Liver (tissue), 9 donors: ENCODE data around the gene HPRT1. TPM values are rescaled to one million over a fixed set of nuclear protein-coding genes. Genes with fewer than 3 reads are reported as not detected.

Experiments
- DNase-seq: peaks from one replicate; pipeline ENCODE4 v3.0.0-alpha.2; 2017; ENCODE audit warnings: low spot score
- H3K27ac ChIP-seq, 2 donors: one replicate each; pipeline ENCODE4 v1.7.0; 2013; ENCODE audit warnings: inconsistent platforms in 2 of 2, low read length in 2 of 2, control low read depth in 1 of 2, low read depth in 1 of 2, mild to moderate bottlenecking in 1 of 2
- H3K27me3 ChIP-seq, 4 donors: one replicate each; pipeline versions ENCODE4 v1.6.1 to v1.7.0; 2013; ENCODE audit warnings: low read length in 3 of 4, inconsistent platforms in 1 of 4, mild to moderate bottlenecking in 1 of 4, moderate library complexity in 1 of 4; ENCODE audit not compliant: control insufficient read depth in 4 of 4, insufficient read depth in 4 of 4
- H3K36me3 ChIP-seq, 4 donors: one replicate each; pipeline versions ENCODE4 v1.6.1 to v1.7.0; 2013; ENCODE audit warnings: low read length in 3 of 4, mild to moderate bottlenecking in 3 of 4, low read depth in 1 of 4, moderate library complexity in 1 of 4; ENCODE audit not compliant: control insufficient read depth in 4 of 4, insufficient read depth in 3 of 4
- H3K4me1 ChIP-seq, 4 donors: one replicate each; pipeline versions ENCODE4 v1.6.1 to v1.7.0; 2013; ENCODE audit warnings: low read length in 3 of 4, mild to moderate bottlenecking in 3 of 4, moderate library complexity in 1 of 4; ENCODE audit not compliant: control insufficient read depth in 4 of 4, insufficient read depth in 4 of 4
- H3K4me3 ChIP-seq, 3 donors: one replicate each; pipeline versions ENCODE4 v1.6.1 to v1.7.0; 2013; ENCODE audit warnings: low read length in 3 of 3, control low read depth in 1 of 3, low read depth in 1 of 3, mild to moderate bottlenecking in 1 of 3
- H3K9ac ChIP-seq, 2 donors: one replicate each; pipeline ENCODE4 v1.7.0; 2013; ENCODE audit warnings: low read length in 2 of 2, mild to moderate bottlenecking in 2 of 2, moderate library complexity in 2 of 2, control low read depth in 1 of 2, low read depth in 1 of 2
- H3K9me3 ChIP-seq, 4 donors: one replicate each; pipeline versions ENCODE4 v1.6.1 to v1.7.0; 2013; ENCODE audit warnings: low read length in 3 of 4; ENCODE audit not compliant: control insufficient read depth in 4 of 4
- EGR1 ChIP-seq, 2 donors: IDR thresholded peaks; 2 replicates each; pipeline ENCODE4 v1.6.1; 2016 to 2018; ENCODE audit warnings: antibody characterized with exemption in 2 of 2, low read depth in 2 of 2
- FOXA1 ChIP-seq: IDR thresholded peaks from 2 replicates; pipeline ENCODE4 v1.6.1; 2016; ENCODE audit warnings: antibody characterized with exemption
- FOXA2 ChIP-seq: IDR thresholded peaks from 2 replicates; pipeline ENCODE4 v1.6.1; 2016; ENCODE audit warnings: antibody characterized with exemption
- GABPA ChIP-seq, 2 donors: IDR thresholded peaks in 1 of 2; conservative IDR thresholded peaks in 1 of 2; 2 replicates each; pipeline ENCODE4 v1.6.1; 2016; ENCODE audit warnings: antibody characterized with exemption in 2 of 2, mild to moderate bottlenecking in 1 of 2, moderate library complexity in 1 of 2
- HNF4A ChIP-seq, 2 donors: conservative IDR thresholded peaks; 2 replicates each; pipeline ENCODE4 v1.6.1; 2016; ENCODE audit warnings: antibody characterized with exemption in 2 of 2, mild to moderate bottlenecking in 2 of 2
- HNF4G ChIP-seq: IDR thresholded peaks from 2 replicates; pipeline ENCODE4 v1.6.1; 2016; ENCODE audit warnings: antibody characterized with exemption
- JUND ChIP-seq, 2 donors: IDR thresholded peaks; 2 replicates each; pipeline ENCODE4 v1.6.1; 2016; ENCODE audit warnings: antibody characterized with exemption in 2 of 2
- NR2F2 ChIP-seq: IDR thresholded peaks from 2 replicates; pipeline ENCODE4 v1.6.1; 2016; ENCODE audit warnings: antibody characterized with exemption
- RAD21 ChIP-seq, 2 donors: IDR thresholded peaks; 2 replicates each; pipeline ENCODE4 v1.6.1; 2016; ENCODE audit warnings: antibody characterized with exemption in 2 of 2, mild to moderate bottlenecking in 2 of 2
- RXRA ChIP-seq, 2 donors: IDR thresholded peaks; 2 replicates each; pipeline ENCODE4 v1.6.1; 2017 to 2018; ENCODE audit warnings: antibody characterized with exemption in 2 of 2, mild to moderate bottlenecking in 1 of 2
- SP1 ChIP-seq: IDR thresholded peaks from 2 replicates; pipeline ENCODE4 v1.6.1; 2018; ENCODE audit warnings: antibody characterized with exemption, mild to moderate bottlenecking
- TAF1 ChIP-seq: conservative IDR thresholded peaks from 2 replicates; pipeline ENCODE4 v1.6.1; 2016; ENCODE audit warnings: antibody characterized with exemption, mild to moderate bottlenecking
- YY1 ChIP-seq: IDR thresholded peaks from 2 replicates; pipeline ENCODE4 v1.6.1; 2016; ENCODE audit warnings: antibody characterized with exemption, mild to moderate bottlenecking
- whole genome bisulfite sequencing: extraction: QIAGEN DNeasy Blood & Tissue Kit; methylation state at CpG from one replicate; pipeline ENCODE4 v1.1.7; 2013; 5-methylcytosine and 5-hydroxymethylcytosine counted together
- polyA plus RNA-seq, 2 donors: library from polyadenylated mRNA; stranded (reverse) in 1 of 2; unstranded in 1 of 2; fragments of 200-250 nt in 1 of 2; fragments of >200 nt in 1 of 2; fragmentation: Nextera tagmentation in 1 of 2; extraction: Ambion mirVana in 1 of 2; gene quantifications; one replicate each; pipeline versions ENCODE4 v1.2.1 to v1.2.3, GENCODE V29; 2013 to 2015
- total RNA-seq, 2 donors: library from RNA; depleted of rRNA; stranded (reverse); fragments of >200 nt; gene quantifications; one replicate each; pipeline ENCODE4 v1.2.3, GENCODE V29; 2014
- TF ChIP-seq, protein P1 (sequence below): IDR thresholded peaks from 2 replicates; pipeline ENCODE4 v1.6.1; 2016; ENCODE audit warnings: antibody characterized with exemption
- TF ChIP-seq, protein P2 (sequence below): fragments of 150-350 bp; IDR thresholded peaks from 2 replicates; pipeline ENCODE4 v1.5.1; 2017; ENCODE audit warnings: improper control_type of control experiment, low read depth, low read length; ENCODE audit not compliant: missing input control
- TF ChIP-seq, protein P3 (sequence below): IDR thresholded peaks from 2 replicates; pipeline ENCODE4 v1.6.1; 2016; ENCODE audit warnings: antibody characterized with exemption
- TF ChIP-seq, protein P4 (sequence below): IDR thresholded peaks from 2 replicates; pipeline ENCODE4 v1.6.1; 2016; ENCODE audit warnings: antibody characterized with exemption, mild to moderate bottlenecking
- TF ChIP-seq, protein P5 (sequence below): IDR thresholded peaks from 2 replicates; pipeline ENCODE4 v1.6.1; 2016; ENCODE audit warnings: antibody characterized with exemption
- donor health status: healthy.
- donor health status: healthy.
- donor health status: healthy.
- donor health status: healthy.
- donor health status: healthy.

The HPRT1 gene
- total and polyA plus RNA-seq, 4 donors, result 5.7 to 18.4 (median 12.1) TPM

DNA sequence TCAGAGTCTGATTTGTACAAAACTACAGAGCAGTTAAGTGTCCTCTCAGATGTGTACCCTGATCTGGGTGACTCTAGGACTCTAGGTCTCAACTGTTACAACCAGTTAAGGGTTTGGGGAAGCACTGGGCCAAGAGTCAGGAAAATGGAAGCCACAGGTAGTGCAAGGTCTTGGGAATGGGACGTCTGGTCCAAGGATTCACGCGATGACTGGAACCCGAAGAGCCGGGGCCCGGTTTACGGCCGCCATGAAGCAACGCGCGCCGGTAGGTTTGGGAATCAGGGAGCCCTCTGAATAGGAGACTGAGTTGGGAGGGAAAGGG, 321 bp upstream of the HPRT1 start (continued):
- TF ChIP-seq, protein P1, sequence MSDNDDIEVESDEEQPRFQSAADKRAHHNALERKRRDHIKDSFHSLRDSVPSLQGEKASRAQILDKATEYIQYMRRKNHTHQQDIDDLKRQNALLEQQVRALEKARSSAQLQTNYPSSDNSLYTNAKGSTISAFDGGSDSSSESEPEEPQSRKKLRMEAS, result no peak
- TF ChIP-seq NR2F2, result no peak

DNA sequence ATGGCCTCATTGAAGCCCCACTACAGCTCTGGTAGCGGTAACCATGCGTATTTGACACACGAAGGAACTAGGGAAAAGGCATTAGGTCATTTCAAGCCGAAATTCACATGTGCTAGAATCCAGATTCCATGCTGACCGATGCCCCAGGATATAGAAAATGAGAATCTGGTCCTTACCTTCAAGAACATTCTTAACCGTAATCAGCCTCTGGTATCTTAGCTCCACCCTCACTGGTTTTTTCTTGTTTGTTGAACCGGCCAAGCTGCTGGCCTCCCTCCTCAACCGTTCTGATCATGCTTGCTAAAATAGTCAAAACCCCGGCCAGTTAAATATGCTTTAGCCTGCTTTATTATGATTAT, 876 bp downstream of the HPRT1 start:
- Histone ChIP-seq H3K27ac (no peak overlapping the region), H3K27me3 (no peaks in the 10 kb centered on the region), H3K36me3 (no peaks in the 10 kb centered on the region), H3K4me1 (peaks cover 0 to 25% (median 9%) of the 10 kb centered on the region in 4 donors), H3K4me3 (peak overlapping the region; percentile 32 to 88 (median 69)), H3K9ac (peak overlapping the region; percentile 14 to 27), H3K9me3 (no peaks in the 10 kb centered on the region)
- no peak for DNase-seq
- TF ChIP-seq FOXA2, result no peak
- TF ChIP-seq, protein P2, sequence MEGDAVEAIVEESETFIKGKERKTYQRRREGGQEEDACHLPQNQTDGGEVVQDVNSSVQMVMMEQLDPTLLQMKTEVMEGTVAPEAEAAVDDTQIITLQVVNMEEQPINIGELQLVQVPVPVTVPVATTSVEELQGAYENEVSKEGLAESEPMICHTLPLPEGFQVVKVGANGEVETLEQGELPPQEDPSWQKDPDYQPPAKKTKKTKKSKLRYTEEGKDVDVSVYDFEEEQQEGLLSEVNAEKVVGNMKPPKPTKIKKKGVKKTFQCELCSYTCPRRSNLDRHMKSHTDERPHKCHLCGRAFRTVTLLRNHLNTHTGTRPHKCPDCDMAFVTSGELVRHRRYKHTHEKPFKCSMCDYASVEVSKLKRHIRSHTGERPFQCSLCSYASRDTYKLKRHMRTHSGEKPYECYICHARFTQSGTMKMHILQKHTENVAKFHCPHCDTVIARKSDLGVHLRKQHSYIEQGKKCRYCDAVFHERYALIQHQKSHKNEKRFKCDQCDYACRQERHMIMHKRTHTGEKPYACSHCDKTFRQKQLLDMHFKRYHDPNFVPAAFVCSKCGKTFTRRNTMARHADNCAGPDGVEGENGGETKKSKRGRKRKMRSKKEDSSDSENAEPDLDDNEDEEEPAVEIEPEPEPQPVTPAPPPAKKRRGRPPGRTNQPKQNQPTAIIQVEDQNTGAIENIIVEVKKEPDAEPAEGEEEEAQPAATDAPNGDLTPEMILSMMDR, result no peak
- 11% methylated on average over 9 of the region's 9 CpGs for WGBS

DNA sequence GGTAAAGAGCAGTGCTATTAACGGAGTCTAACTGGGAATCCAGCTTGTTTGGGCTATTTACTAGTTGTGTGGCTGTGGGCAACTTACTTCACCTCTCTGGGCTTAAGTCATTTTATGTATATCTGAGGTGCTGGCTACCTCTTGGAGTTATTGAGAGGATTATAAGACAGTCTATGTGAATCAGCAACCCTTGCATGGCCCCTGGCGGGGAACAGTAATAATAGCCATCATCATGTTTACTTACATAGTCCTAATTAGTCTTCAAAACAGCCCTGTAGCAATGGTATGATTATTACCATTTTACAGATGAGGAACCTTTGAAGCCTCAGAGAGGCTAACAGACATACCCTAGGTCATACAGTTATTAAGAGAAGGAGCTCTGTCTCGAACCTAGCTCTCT, 1.5 kb downstream of the HPRT1 start:
- no peak for DNase-seq
- Histone ChIP-seq H3K9me3 (no peaks in the 10 kb centered on the region), H3K4me1 (peaks cover 0 to 25% (median 9%) of the 10 kb centered on the region in 4 donors), H3K4me3 (no peak overlapping the region), H3K36me3 (no peaks in the 10 kb centered on the region), H3K27me3 (no peaks in the 10 kb centered on the region), H3K9ac (no peak overlapping the region), H3K27ac (no peak overlapping the region)
- WGBS, result 94% methylated on average over 3 of the region's 3 CpGs
- TF ChIP-seq EGR1 (IDR thresholded peaks at IDR 0.05; ENCODE audit: low read depth in 2 of 2), result no peak
- no peak for TF ChIP-seq GABPA (IDR thresholded peaks at IDR 0.05 in 1 of 2, conservative IDR thresholded peaks at IDR 0.05 in 1 of 2)
- TF ChIP-seq JUND (IDR thresholded peaks at IDR 0.05), result no peak
- no peak for TF ChIP-seq HNF4A (conservative IDR thresholded peaks at IDR 0.05)
- no peak for TF ChIP-seq TAF1
- TF ChIP-seq, protein P3, sequence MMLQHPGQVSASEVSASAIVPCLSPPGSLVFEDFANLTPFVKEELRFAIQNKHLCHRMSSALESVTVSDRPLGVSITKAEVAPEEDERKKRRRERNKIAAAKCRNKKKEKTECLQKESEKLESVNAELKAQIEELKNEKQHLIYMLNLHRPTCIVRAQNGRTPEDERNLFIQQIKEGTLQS, result no peak
- no peak for TF ChIP-seq RAD21 (IDR thresholded peaks at IDR 0.05)
- no peak for TF ChIP-seq FOXA1
- TF ChIP-seq, protein P4, sequence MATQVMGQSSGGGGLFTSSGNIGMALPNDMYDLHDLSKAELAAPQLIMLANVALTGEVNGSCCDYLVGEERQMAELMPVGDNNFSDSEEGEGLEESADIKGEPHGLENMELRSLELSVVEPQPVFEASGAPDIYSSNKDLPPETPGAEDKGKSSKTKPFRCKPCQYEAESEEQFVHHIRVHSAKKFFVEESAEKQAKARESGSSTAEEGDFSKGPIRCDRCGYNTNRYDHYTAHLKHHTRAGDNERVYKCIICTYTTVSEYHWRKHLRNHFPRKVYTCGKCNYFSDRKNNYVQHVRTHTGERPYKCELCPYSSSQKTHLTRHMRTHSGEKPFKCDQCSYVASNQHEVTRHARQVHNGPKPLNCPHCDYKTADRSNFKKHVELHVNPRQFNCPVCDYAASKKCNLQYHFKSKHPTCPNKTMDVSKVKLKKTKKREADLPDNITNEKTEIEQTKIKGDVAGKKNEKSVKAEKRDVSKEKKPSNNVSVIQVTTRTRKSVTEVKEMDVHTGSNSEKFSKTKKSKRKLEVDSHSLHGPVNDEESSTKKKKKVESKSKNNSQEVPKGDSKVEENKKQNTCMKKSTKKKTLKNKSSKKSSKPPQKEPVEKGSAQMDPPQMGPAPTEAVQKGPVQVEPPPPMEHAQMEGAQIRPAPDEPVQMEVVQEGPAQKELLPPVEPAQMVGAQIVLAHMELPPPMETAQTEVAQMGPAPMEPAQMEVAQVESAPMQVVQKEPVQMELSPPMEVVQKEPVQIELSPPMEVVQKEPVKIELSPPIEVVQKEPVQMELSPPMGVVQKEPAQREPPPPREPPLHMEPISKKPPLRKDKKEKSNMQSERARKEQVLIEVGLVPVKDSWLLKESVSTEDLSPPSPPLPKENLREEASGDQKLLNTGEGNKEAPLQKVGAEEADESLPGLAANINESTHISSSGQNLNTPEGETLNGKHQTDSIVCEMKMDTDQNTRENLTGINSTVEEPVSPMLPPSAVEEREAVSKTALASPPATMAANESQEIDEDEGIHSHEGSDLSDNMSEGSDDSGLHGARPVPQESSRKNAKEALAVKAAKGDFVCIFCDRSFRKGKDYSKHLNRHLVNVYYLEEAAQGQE, result no peak
- TF ChIP-seq, protein P2, result no peak
- no peak for TF ChIP-seq HNF4G
- TF ChIP-seq FOXA2, result no peak
- TF ChIP-seq RXRA (IDR thresholded peaks at IDR 0.05), result no peak
- no peak for TF ChIP-seq SP1
- TF ChIP-seq NR2F2, result no peak
- TF ChIP-seq YY1, result no peak
- TF ChIP-seq, protein P5, sequence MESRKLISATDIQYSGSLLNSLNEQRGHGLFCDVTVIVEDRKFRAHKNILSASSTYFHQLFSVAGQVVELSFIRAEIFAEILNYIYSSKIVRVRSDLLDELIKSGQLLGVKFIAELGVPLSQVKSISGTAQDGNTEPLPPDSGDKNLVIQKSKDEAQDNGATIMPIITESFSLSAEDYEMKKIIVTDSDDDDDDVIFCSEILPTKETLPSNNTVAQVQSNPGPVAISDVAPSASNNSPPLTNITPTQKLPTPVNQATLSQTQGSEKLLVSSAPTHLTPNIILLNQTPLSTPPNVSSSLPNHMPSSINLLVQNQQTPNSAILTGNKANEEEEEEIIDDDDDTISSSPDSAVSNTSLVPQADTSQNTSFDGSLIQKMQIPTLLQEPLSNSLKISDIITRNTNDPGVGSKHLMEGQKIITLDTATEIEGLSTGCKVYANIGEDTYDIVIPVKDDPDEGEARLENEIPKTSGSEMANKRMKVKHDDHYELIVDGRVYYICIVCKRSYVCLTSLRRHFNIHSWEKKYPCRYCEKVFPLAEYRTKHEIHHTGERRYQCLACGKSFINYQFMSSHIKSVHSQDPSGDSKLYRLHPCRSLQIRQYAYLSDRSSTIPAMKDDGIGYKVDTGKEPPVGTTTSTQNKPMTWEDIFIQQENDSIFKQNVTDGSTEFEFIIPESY, result no peak
- TF ChIP-seq, protein P1, result no peak
